A549 (cell line): ENCODE results near the gene CCNB1IP1. TPM values are rescaled to one million over a fixed set of nuclear protein-coding genes. Genes with fewer than 3 reads are reported as not detected.

Experiments
- ATAC-seq, 2 experiments: fragments of 200-7000 bp in 1 of 2; fragments of >200 bp in 1 of 2; cut with Nextera tagmentation in 1 of 2; cut with Tn5 transposase in 1 of 2; 3 replicates each; pipeline versions ENCODE4 v1.8.0 to v1.9.1; 2018 to 2020; ENCODE audit warnings: mild to moderate bottlenecking in 1 of 2, moderate library complexity in 1 of 2
- CTCF ChIA-PET: fragments of 300-600 bp; sonication (Branson Sonifier 250); formaldehyde crosslinking; extraction: SDS; loops from one replicate; lab custom pipeline; 2021; ENCODE audit warnings: antibody characterized with exemption, inconsistent platforms; lab: Yijun Ruan, JAX
- POLR2A ChIA-PET: fragments of 350-600 bp; formaldehyde crosslinking; extraction: SDS; loops from one replicate; lab custom pipeline; 2021; ENCODE audit warnings: antibody characterized with exemption, inconsistent platforms; lab: Yijun Ruan, JAX
- DNase-seq, 2 experiments: peaks; one replicate each; pipeline versions ENCODE4 v3.0.0 to v3.0.0-alpha.2; 2011 to 2016; ENCODE audit warnings: low read depth in 1 of 2, low spot score in 1 of 2
- FAIRE-seq: peaks from 2 replicates; lab custom pipeline; 2011; peaks lifted over from hg19 to GRCh38; lab: Jason Lieb, UNC
- H3K27ac ChIP-seq, 2 experiments: fragments of >200 bp; sonication (Bioruptor Twin); formaldehyde crosslinking; 3 replicates each; pipeline ENCODE4 v1.5.1; 2016 to 2017
- H3K4me1 ChIP-seq: fragments of >200 bp; sonication (Bioruptor Twin); formaldehyde crosslinking; 3 replicates; pipeline ENCODE4 v1.6.1; 2016
- H3K4me2 ChIP-seq: fragments of >200 bp; sonication (Bioruptor Twin); formaldehyde crosslinking; 3 replicates; pipeline ENCODE4 v1.6.1; 2016
- H3K4me3 ChIP-seq: fragments of >200 bp; sonication (Bioruptor Twin); formaldehyde crosslinking; 3 replicates; pipeline ENCODE4 v1.5.1; 2016
- H3K9me3 ChIP-seq: fragments of >200 bp; sonication (Bioruptor Twin); formaldehyde crosslinking; 3 replicates; pipeline ENCODE4 v1.6.1; 2016
- BHLHE40 ChIP-seq: IDR thresholded peaks from 2 replicates; pipeline ENCODE4 v1.6.1; 2012; ENCODE audit warnings: low read depth, low read length, inconsistent platforms
- CBX2 ChIP-seq: fragments of 200-600 bp; sonication (generic); IDR thresholded peaks from 2 replicates; pipeline ENCODE4 v1.6.1; 2016; ENCODE audit warnings: low read depth, mild to moderate bottlenecking, borderline replicate concordance
- CBX8 ChIP-seq: fragments of 200-600 bp; sonication (generic); IDR thresholded peaks from 2 replicates; pipeline ENCODE4 v1.6.1; 2016
- CHD2 ChIP-seq: fragments of 150-350 bp; IDR thresholded peaks from 2 replicates; pipeline ENCODE4 v1.6.1; 2014; ENCODE audit warnings: low read length; ENCODE audit not compliant: partially characterized antibody
- EHF ChIP-seq: fragments of 250-450 bp; sonication (Bioruptor Pico); IDR thresholded peaks from 2 replicates; pipeline ENCODE4 v1.5.0; 2020; ENCODE audit warnings: mild to moderate bottlenecking
- EP300 ChIP-seq, 2 experiments: fragments of >200 bp; sonication (Bioruptor Twin); formaldehyde crosslinking; IDR thresholded peaks; 2 replicates in 1 of 2; 3 replicates in 1 of 2; pipeline ENCODE4 v1.6.1; 2016 to 2017
- FOSB ChIP-seq: fragments of 250-450 bp; sonication (Bioruptor Pico); IDR thresholded peaks from 2 replicates; pipeline ENCODE4 v1.5.0; 2020; ENCODE audit warnings: mild to moderate bottlenecking, moderate library complexity
- FOXS1 ChIP-seq: fragments of 250-450 bp; sonication (Bioruptor Pico); IDR thresholded peaks from 2 replicates; pipeline ENCODE4 v1.5.0; 2020; ENCODE audit warnings: mild to moderate bottlenecking, moderate library complexity
- GATA3 ChIP-seq: IDR thresholded peaks from 2 replicates; pipeline ENCODE4 v1.6.1; 2012; ENCODE audit warnings: borderline replicate concordance
- HEYL ChIP-seq: fragments of 250-450 bp; sonication (Bioruptor Pico); IDR thresholded peaks from 2 replicates; pipeline ENCODE4 v1.8.0; 2021; ENCODE audit warnings: mild to moderate bottlenecking, moderate library complexity
- HOXB13 ChIP-seq: fragments of 250-450 bp; sonication (Bioruptor Pico); IDR thresholded peaks from 2 replicates; pipeline ENCODE4 v1.5.0; 2020; ENCODE audit warnings: low read depth, mild to moderate bottlenecking, moderate library complexity
- HOXB5 ChIP-seq: fragments of 250-450 bp; sonication (Bioruptor Pico); IDR thresholded peaks from 2 replicates; pipeline ENCODE4 v1.5.0; 2020; ENCODE audit warnings: mild to moderate bottlenecking, moderate library complexity
- JUN ChIP-seq, 2 experiments: fragments of >200 bp; sonication (Bioruptor Twin); formaldehyde crosslinking; IDR thresholded peaks; 2 replicates in 1 of 2; 3 replicates in 1 of 2; pipeline ENCODE4 v1.6.1; 2016 to 2017
- JUNB ChIP-seq: fragments of >200 bp; sonication (Bioruptor Twin); formaldehyde crosslinking; IDR thresholded peaks from 2 replicates; pipeline ENCODE4 v1.6.1; 2016
- MAFK ChIP-seq: fragments of 450-650 bp; IDR thresholded peaks from 2 replicates; pipeline ENCODE4 v1.6.1; 2014; ENCODE audit not compliant: partially characterized antibody
- NPAS2 ChIP-seq: fragments of 250-450 bp; sonication (Bioruptor Pico); IDR thresholded peaks from 2 replicates; pipeline ENCODE4 v1.8.0; 2022; ENCODE audit warnings: mild to moderate bottlenecking, moderate library complexity, borderline replicate concordance
- PHF8 ChIP-seq: fragments of 200-600 bp; sonication (generic); IDR thresholded peaks from 2 replicates; pipeline ENCODE4 v1.6.1; 2016; ENCODE audit warnings: low read depth, mild to moderate bottlenecking, antibody characterized with exemption, moderate library complexity, borderline replicate concordance
- RCOR1 ChIP-seq: fragments of 150-350 bp; IDR thresholded peaks from 2 replicates; pipeline ENCODE4 v1.6.1; 2014; ENCODE audit warnings: antibody characterized with exemption, low read length, low read depth
- TFCP2L1 ChIP-seq: fragments of 250-450 bp; sonication (Bioruptor Pico); IDR thresholded peaks from 2 replicates; pipeline ENCODE4 v1.5.0; 2021; ENCODE audit warnings: mild to moderate bottlenecking
- ZFP36 ChIP-seq: fragments of 450-650 bp; IDR thresholded peaks from 2 replicates; pipeline ENCODE4 v1.6.1; 2014; ENCODE audit warnings: borderline replicate concordance; ENCODE audit not compliant: partially characterized antibody
- WGBS: methylation state at CpG from one replicate; pipeline ENCODE4 v1.1.6; 2017; ENCODE audit errors: missing lambda C conversion rate; 5-methylcytosine and 5-hydroxymethylcytosine counted together
- polyA plus RNA-seq, 4 experiments: library from polyadenylated mRNA; depleted of rRNA in 3 of 4; stranded (reverse); fragments of >200 nt; fragmentation: RNase III in 1 of 4; extraction: RNeasy Plus Mini Kit Qiagen cat#74134 plus additional on column Dnase treatment in 1 of 4; gene quantifications; 2 replicates in 3 of 4; 3 replicates in 1 of 4; pipeline ENCODE4 v1.2.3, GENCODE V29; 2011 to 2017
- TF ChIP-seq, protein P1 (sequence below): fragments of 200-600 bp; sonication (generic); IDR thresholded peaks from 2 replicates; pipeline ENCODE4 v1.6.1; 2016; ENCODE audit warnings: antibody characterized with exemption, mild to moderate bottlenecking, moderate library complexity
- TF ChIP-seq, protein P2 (sequence below): fragments of >200 bp; sonication (Bioruptor Twin); formaldehyde crosslinking; IDR thresholded peaks from 3 replicates; pipeline ENCODE4 v1.5.1; 2016
- TF ChIP-seq, protein P3 (sequence below): fragments of 150-350 bp; IDR thresholded peaks from 2 replicates; pipeline ENCODE4 v1.6.1; 2014; ENCODE audit warnings: low read depth, mild to moderate bottlenecking, low read length
- TF ChIP-seq, protein P4 (sequence below): IDR thresholded peaks from 2 replicates; pipeline ENCODE4 v1.6.1; 2012
- TF ChIP-seq, protein P5 (sequence below): fragments of >200 bp; sonication (Bioruptor Twin); formaldehyde crosslinking; IDR thresholded peaks from 2 replicates; pipeline ENCODE4 v1.6.1; 2016
- TF ChIP-seq, protein P6 (sequence below): fragments of 450-650 bp; IDR thresholded peaks from 2 replicates; pipeline ENCODE4 v1.6.1; 2014; ENCODE audit warnings: antibody characterized with exemption

CCNB1IP1 gene
- polyA plus RNA-seq, 2 of the 4 experiments (the other 2 are of a cell fraction), result 30.8 to 121 TPM

DNA sequence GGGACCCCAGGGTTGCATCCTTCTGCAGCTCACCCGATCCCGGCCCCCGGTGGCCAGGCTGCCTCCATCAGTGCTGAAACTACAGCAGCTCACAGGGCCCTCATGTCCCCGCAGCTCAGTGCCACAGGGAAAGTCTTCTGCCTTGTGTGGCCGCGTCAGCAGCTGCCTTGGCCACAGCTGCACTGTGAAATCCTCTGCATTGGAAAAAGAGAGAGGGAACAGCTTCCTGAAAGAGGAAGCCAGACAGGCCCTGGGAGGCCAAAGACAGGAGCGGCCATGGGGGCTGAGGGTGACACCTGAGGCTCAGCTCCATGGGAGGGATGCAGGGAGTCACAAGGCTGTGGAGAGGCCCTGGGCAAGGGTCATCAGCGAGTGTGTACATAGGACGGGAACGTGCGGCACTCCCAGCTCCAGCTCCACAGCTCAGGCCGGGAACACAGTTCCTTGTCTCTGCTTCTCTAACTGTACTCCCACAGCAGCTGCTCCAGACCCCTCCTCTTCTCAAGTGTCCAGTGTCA, 43.1 kb upstream of the CCNB1IP1 start:
- Histone ChIP-seq H3K27ac (no peak overlapping the region), H3K4me3 (no peak overlapping the region), H3K4me2 (no peak overlapping the region), H3K9me3 (no peaks in the 10 kb centered on the region), H3K4me1 (no peaks in the 10 kb centered on the region)
- no peak for FAIRE-seq
- POLR2A ChIA-PET, result no interaction called here
- WGBS, result 90% methylated on average over 12 of the region's 12 CpGs
- CTCF ChIA-PET, result interaction anchor here (0.6 to 2.5 kb wide), 4 partner anchors 9 to 48 kb away, joined by 3 to 6 read pairs (median 4); no protein-coding TSS in a partner anchor
- TF ChIP-seq JUN (IDR thresholded peaks at IDR 0.05) (no peak), MAFK (no peak), HOXB5 (CRISPR knock-in tag) (no peak), TFCP2L1 (CRISPR knock-in tag) (no peak), BHLHE40 (no peak), RCOR1 (no peak), GATA3 (no peak), ZFP36 (no peak), FOXS1 (CRISPR knock-in tag) (no peak), EHF (no peak), NPAS2 (CRISPR knock-in tag) (no peak)
- TF ChIP-seq, protein P1, sequence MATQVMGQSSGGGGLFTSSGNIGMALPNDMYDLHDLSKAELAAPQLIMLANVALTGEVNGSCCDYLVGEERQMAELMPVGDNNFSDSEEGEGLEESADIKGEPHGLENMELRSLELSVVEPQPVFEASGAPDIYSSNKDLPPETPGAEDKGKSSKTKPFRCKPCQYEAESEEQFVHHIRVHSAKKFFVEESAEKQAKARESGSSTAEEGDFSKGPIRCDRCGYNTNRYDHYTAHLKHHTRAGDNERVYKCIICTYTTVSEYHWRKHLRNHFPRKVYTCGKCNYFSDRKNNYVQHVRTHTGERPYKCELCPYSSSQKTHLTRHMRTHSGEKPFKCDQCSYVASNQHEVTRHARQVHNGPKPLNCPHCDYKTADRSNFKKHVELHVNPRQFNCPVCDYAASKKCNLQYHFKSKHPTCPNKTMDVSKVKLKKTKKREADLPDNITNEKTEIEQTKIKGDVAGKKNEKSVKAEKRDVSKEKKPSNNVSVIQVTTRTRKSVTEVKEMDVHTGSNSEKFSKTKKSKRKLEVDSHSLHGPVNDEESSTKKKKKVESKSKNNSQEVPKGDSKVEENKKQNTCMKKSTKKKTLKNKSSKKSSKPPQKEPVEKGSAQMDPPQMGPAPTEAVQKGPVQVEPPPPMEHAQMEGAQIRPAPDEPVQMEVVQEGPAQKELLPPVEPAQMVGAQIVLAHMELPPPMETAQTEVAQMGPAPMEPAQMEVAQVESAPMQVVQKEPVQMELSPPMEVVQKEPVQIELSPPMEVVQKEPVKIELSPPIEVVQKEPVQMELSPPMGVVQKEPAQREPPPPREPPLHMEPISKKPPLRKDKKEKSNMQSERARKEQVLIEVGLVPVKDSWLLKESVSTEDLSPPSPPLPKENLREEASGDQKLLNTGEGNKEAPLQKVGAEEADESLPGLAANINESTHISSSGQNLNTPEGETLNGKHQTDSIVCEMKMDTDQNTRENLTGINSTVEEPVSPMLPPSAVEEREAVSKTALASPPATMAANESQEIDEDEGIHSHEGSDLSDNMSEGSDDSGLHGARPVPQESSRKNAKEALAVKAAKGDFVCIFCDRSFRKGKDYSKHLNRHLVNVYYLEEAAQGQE, result no peak
- TF ChIP-seq, protein P2, sequence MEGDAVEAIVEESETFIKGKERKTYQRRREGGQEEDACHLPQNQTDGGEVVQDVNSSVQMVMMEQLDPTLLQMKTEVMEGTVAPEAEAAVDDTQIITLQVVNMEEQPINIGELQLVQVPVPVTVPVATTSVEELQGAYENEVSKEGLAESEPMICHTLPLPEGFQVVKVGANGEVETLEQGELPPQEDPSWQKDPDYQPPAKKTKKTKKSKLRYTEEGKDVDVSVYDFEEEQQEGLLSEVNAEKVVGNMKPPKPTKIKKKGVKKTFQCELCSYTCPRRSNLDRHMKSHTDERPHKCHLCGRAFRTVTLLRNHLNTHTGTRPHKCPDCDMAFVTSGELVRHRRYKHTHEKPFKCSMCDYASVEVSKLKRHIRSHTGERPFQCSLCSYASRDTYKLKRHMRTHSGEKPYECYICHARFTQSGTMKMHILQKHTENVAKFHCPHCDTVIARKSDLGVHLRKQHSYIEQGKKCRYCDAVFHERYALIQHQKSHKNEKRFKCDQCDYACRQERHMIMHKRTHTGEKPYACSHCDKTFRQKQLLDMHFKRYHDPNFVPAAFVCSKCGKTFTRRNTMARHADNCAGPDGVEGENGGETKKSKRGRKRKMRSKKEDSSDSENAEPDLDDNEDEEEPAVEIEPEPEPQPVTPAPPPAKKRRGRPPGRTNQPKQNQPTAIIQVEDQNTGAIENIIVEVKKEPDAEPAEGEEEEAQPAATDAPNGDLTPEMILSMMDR, result no peak
- TF ChIP-seq, protein P3, sequence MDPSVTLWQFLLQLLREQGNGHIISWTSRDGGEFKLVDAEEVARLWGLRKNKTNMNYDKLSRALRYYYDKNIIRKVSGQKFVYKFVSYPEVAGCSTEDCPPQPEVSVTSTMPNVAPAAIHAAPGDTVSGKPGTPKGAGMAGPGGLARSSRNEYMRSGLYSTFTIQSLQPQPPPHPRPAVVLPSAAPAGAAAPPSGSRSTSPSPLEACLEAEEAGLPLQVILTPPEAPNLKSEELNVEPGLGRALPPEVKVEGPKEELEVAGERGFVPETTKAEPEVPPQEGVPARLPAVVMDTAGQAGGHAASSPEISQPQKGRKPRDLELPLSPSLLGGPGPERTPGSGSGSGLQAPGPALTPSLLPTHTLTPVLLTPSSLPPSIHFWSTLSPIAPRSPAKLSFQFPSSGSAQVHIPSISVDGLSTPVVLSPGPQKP, result no peak
- TF ChIP-seq, protein P4, sequence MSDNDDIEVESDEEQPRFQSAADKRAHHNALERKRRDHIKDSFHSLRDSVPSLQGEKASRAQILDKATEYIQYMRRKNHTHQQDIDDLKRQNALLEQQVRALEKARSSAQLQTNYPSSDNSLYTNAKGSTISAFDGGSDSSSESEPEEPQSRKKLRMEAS, result no peak
- ATAC-seq, result no peak; a peak in 1 of 6 replicates
- no peak for DNase-seq

DNA sequence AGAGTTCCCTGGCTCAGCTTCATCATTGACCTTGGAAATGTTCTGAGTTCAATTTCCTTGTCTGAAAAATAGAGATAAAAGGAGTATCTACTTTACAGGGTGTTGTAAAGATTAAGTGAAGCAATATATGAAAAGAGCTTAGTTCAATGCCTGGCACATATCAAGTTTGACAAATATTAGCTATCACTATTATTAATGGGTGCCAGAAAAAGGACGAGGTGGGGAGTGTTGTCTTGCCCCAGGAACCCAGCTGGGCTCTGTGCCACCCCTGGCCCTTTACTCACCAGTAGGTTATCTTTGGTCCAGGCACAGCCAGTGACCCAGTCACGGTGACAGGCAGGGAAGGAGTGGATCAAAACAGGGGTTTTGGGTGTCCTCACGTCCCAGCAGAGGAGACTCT, 42.4 kb upstream of the CCNB1IP1 start:
- TF ChIP-seq JUN (IDR thresholded peaks at IDR 0.05) (no peak), CBX2 (no peak), JUNB (no peak), GATA3 (no peak), TFCP2L1 (CRISPR knock-in tag) (no peak), PHF8 (no peak), EP300 (IDR thresholded peaks at IDR 0.05) (no peak), CBX8 (no peak), HOXB13 (CRISPR knock-in tag) (no peak), BHLHE40 (no peak), CHD2 (no peak), HEYL (CRISPR knock-in tag) (no peak), FOSB (CRISPR knock-in tag) (no peak)
- TF ChIP-seq, protein P5, sequence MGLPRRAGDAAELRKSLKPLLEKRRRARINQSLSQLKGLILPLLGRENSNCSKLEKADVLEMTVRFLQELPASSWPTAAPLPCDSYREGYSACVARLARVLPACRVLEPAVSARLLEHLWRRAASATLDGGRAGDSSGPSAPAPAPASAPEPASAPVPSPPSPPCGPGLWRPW, result no peak
- TF ChIP-seq, protein P6, sequence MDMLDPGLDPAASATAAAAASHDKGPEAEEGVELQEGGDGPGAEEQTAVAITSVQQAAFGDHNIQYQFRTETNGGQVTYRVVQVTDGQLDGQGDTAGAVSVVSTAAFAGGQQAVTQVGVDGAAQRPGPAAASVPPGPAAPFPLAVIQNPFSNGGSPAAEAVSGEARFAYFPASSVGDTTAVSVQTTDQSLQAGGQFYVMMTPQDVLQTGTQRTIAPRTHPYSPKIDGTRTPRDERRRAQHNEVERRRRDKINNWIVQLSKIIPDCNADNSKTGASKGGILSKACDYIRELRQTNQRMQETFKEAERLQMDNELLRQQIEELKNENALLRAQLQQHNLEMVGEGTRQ, result no peak
- no peak overlapping the region for H3K4me3 ChIP-seq
- no peak overlapping the region for H3K4me2 ChIP-seq
- ATAC-seq (no peak), FAIRE-seq (no peak), DNase-seq (no peak)
- H3K4me1 ChIP-seq, result no peaks in the 10 kb centered on the region
- WGBS, result 83% methylated on average over 3 of the region's 3 CpGs
- CTCF ChIA-PET, result interaction anchor here (1.5 to 2.5 kb wide), 2 partner anchors 9 to 21 kb away, joined by 4 to 6 read pairs; no protein-coding TSS in a partner anchor
- H3K27ac ChIP-seq, result no peak overlapping the region
- no peaks in the 10 kb centered on the region for H3K9me3 ChIP-seq
- POLR2A ChIA-PET, result no interaction called here
